GM10266 (cell line): ENCODE data around the gene RAB20.

ENCODE experiments used
- DNase-seq: peaks from one replicate; pipeline ENCODE4 v3.0.0; 2012; ENCODE audit errors: extremely low spot score
- CTCF ChIP-seq: IDR thresholded peaks from 2 replicates; pipeline ENCODE4 v1.5.1; 2012; ENCODE audit warnings: mild to moderate bottlenecking, low read depth; ENCODE audit not compliant: control insufficient read depth, insufficient read depth; ENCODE audit errors: missing control alignments

The RAB20 gene

GRCh38 chr13:110554227-110554836 lies 7.2 kb downstream of the RAB20 start:
- no peak for DNase-seq
- no peak for TF ChIP-seq CTCF

- no peak for TF ChIP-seq CTCF
- DNase-seq, result no peak
Measured at GRCh38 chr13:110553417-110553816, 8.1 kb downstream of the RAB20 start.

GRCh38 chr13:110552767-110553166 lies 8.8 kb downstream of the RAB20 start:
- TF ChIP-seq CTCF, result no peak
- no peak for DNase-seq

- no peak for DNase-seq
- no peak for TF ChIP-seq CTCF
Measured at GRCh38 chr13:110551284-110551683, 10.2 kb downstream of the RAB20 start.

- TF ChIP-seq CTCF, result no peak
- DNase-seq, result no peak
Measured at GRCh38 chr13:110549795-110550160, 11.7 kb downstream of the RAB20 start.

GRCh38 chr13:110548891-110549794 lies 12.4 kb downstream of the RAB20 start:
- no peak for TF ChIP-seq CTCF
- no peak for DNase-seq

- no peak for TF ChIP-seq CTCF
- no peak for DNase-seq
Measured at GRCh38 chr13:110546926-110547325, 14.6 kb downstream of the RAB20 start.
